ENCODE data around the gene IFNL4. TPM values are rescaled to one million over a fixed set of nuclear protein-coding genes. Genes with fewer than 3 reads are reported as not detected.
"Not testable (repeated sequence)": the region's sequence is repeated elsewhere in the genome, so short reads cannot be mapped to it uniquely, and the experiment has no call there.

Gene IFNL4
- total RNA-seq, 1 experiment from 2014 or later, result not detected

- no peak for DNase-seq (ENCODE audit: low spot score)
Observed at GRCh38 chr19:39223703-39224279, 24.9 kb downstream of the IFNL4 start.

GRCh38 chr19:39219108-39219507 is 29.5 kb downstream of the IFNL4 start:
- not testable (repeated sequence) for DNase-seq (ENCODE audit: low spot score)

DNA sequence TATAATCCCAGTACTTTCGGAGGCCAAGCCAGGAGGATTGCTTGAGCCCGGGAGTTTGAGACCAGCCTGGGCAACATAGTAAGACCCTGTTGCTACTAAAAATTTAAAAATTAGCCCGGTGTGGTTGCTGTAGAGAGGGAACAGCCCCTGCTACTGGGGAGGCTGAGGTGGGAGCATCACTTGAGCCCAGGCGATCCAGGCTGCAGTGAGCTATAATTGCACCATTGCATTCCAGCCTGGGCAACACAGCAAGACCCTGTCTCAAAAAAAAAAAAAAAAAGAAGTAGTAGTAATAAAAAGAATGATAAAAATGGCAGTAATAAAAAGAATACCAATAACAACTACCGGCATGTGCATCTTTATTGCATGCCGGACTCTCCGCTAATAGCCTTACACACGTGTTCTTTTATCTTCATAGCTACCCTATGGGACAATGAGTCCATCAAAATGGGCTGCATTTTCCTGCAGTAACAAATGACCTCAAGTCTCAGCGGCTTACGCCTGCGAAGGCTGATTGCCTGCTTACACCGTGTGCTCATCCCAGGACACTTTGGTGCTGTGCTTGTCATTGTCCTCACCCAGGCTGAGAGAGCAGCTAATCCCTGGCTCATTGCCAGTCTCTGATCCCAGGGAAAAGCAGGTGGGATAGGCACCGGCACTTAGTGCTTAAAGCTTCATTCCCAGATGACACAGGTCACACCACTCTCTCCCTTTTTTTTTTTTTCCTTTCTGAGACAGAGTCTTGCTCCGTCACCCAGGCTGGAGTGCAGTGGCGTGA is 30.2 kb downstream of the IFNL4 start:
- DNase-seq (ENCODE audit: low spot score), result no peak

GRCh38 chr19:39217094-39217493 is 31.6 kb downstream of the IFNL4 start:
- DNase-seq (ENCODE audit: low spot score), result no peak

- not testable (repeated sequence) for DNase-seq (ENCODE audit: low spot score)
Observed at GRCh38 chr19:39215323-39215722, 33.3 kb downstream of the IFNL4 start.

DNA sequence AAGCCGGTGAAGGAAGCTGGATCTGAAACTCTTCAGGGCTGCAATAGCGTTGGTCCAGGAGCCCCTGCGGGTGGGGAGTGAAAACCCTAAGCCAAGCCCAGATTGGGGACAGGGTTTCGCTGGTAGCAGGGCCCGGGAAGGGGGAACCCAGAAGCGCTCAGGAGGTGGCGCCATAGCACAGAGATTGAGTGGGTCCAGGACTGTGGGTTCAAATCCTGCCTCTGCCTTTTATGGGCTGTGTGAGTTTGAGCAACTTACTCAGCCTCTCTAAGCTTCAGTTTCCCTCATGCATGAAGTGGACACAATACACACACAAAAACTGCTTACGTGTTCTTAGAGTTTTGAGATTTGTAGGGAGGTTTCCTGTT is 36.3 kb downstream of the IFNL4 start:
- no peak for DNase-seq (ENCODE audit: low spot score)

- no peak for DNase-seq (ENCODE audit: low spot score)
Observed at GRCh38 chr19:39211731-39212374, 36.8 kb downstream of the IFNL4 start.

DNA sequence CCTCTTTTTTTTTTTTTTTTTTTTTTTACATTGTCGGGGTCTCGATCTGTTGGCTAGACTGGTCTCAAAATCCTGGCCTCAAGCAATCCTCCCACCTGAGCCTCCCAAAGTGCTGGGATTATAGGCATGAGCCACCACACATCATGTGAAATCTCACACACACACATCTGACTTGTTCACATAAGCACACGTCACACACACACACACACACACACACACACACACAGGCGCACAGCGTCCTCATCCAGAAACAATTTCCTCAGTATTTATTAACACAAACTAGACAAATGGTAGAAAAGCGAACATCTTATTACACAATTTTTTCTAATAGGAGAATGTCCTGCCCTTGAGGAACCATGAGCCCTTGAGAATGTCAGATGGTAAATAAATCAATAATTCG is 39.5 kb downstream of the IFNL4 start:
- DNase-seq (ENCODE audit: low spot score), result no peak

DNA sequence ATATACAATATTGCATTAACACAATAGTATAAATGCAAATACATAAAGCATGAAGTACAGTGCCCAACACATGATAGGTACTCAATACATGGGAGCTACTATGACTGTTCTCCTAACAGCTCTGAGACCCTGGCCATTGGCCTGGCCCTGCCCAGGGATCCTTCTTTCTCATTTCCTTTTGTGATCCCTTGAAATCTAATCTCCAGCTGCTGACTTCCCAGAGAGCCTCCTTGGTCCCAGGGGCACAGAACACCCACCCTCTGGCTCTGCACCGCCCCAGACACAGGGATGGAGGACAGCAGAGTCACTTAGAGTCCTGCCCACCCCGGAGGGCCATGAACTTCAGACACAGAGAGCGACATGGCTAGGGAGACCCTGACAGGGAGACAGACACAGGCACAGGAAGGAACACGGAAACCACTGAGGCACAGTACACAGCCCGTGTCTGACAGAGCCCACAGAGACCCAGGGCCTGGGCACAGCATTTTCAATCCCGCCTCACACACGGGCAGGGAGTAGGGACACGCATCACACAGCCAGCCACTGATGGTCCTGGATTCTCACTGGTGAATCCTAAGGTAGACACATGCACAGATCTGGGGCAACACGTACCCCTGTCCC is 40.4 kb downstream of the IFNL4 start:
- no peak for DNase-seq (ENCODE audit: low spot score)

- DNase-seq (ENCODE audit: low spot score), result no peak
Observed at GRCh38 chr19:39207293-39207836, 41.3 kb downstream of the IFNL4 start.

DNA sequence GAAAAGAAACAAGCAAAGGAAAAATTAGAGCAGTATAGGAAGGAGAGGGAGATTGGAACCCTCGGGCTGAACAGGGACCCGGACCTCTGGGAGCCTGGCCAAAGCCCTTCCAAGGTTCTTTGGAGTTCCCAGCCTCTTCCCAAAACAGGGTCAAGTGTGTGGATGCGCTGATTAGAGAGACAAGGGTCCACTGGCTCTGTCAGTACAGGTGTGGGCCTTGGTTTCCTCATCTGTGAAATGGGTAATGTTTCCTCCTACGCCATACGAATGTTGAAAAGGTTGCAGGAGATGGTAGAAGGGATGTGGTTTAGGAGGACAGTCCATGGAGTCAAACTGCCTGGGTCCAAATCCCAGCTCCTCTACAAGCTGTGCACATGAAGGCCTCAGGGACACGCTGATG is 42.5 kb downstream of the IFNL4 start:
- no peak for DNase-seq (ENCODE audit: low spot score)

- no peak for DNase-seq (ENCODE audit: low spot score)
Observed at GRCh38 chr19:39205449-39205764, 43.2 kb downstream of the IFNL4 start.

GRCh38 chr19:39203372-39204341 is 45.0 kb downstream of the IFNL4 start, which contains the start of gene SYCN:
SYCN (minus strand) TSS chr19:39204263; CDS start chr19:39204254, 9 bp downstream.
- no peak for DNase-seq (ENCODE audit: low spot score)

GRCh38 chr19:39202998-39203355 is 45.7 kb downstream of the IFNL4 start:
- no peak for DNase-seq (ENCODE audit: low spot score)

GRCh38 chr19:39200803-39201115 is 47.9 kb downstream of the IFNL4 start:
- DNase-seq (ENCODE audit: low spot score), result no peak

- DNase-seq (ENCODE audit: low spot score), result no peak
Observed at GRCh38 chr19:39200066-39200802, 48.4 kb downstream of the IFNL4 start.

DNA sequence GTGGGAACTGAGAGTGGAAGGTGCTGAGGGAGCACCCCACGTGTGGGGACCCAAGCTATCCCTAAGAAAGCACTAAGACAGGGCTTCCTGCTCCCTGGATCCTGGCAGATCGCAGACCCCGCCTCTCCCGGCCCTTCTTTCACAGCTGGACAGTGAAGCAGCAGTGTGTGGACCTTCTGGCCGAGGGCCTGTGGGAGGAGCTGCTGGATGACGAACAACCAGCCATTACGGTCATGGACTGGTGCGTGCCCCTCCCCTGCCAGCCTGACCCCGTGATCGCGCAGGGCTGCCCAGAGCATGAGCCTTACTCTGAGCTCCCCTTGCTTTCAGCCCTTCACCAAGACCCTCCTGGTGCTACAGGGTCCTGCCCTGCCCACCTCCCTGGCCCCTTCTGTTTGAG is 49.6 kb downstream of the IFNL4 start:
- DNase-seq (ENCODE audit: low spot score), result no peak

- no peak for DNase-seq (ENCODE audit: low spot score)
Observed at GRCh38 chr19:39197808-39198207, 50.8 kb downstream of the IFNL4 start.

- no peak for DNase-seq (ENCODE audit: low spot score)
Observed at GRCh38 chr19:39196860-39197562, 51.6 kb downstream of the IFNL4 start, which contains the start of gene NCCRP1. NCCRP1 (plus strand) TSS chr19:39196964; CDS start chr19:39196983, 19 bp downstream.

DNA sequence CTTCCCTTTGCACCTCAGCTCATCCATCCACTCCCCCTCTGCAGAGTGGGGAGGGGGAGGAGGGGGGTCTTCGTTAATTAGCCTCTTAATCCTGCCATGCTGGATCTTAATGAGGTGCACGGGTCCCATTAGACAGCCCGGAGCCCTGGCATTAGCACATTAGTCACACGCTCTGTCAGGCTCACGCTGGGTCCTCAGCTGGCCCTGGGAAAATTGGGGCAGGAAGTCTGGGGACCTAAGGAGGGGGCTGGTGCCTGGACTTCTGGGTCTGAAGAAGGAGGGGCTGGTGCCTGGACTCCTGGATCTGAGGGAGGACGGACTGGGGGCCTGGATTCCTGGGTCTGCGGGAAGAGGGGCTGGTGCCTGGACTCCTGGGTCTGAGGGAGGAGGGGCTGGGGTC is 52.3 kb downstream of the IFNL4 start:
- DNase-seq (ENCODE audit: low spot score), result no peak
